ENCODE data around the gene NFIX. TPM values are rescaled to one million over a fixed set of nuclear protein-coding genes. Genes with fewer than 3 reads are reported as not detected.
A peak's percentile ranks its signal among the peaks of the same experiment; 100 is the strongest.

The NFIX gene
- total and polyA plus RNA-seq, 2 of the 13 experiments (the other 11 are each of a cell fraction or from before 2014, with no cell fraction given) = 3.4 to 5.4 TPM

GRCh38 chr19:12956446-12957388 lies 38.6 kb upstream of the NFIX start, which contains the start of gene GADD45GIP1 (continued):
- TF ChIP-seq ZHX2 (IDR thresholded peaks at IDR 0.05; ENCODE audit: low read depth) (peak; percentile 68; the same call in 1 of the 2 replicates), ZHX2 (CRISPR knock-in tag; IDR thresholded peaks at IDR 0.05; ENCODE audit: borderline replicate concordance) (0 out of 2 replicates have a peak, but pooled peaks have one; percentile 72), HIVEP1 (CRISPR knock-in tag; IDR thresholded peaks at IDR 0.05) (no peak), ZNF292 (CRISPR knock-in tag; IDR thresholded peaks at IDR 0.05; ENCODE audit: borderline replicate concordance, low read depth) (no peak), ZNF83 (CRISPR knock-in tag; IDR thresholded peaks at IDR 0.05; ENCODE audit: borderline replicate concordance) (no peak), PCBP1 (IDR thresholded peaks at IDR 0.05; ENCODE audit: borderline replicate concordance, low read depth, low read length) (no peak), RORA (CRISPR knock-in tag; IDR thresholded peaks at IDR 0.05) (no peak), FOSL1 (CRISPR knock-in tag; IDR thresholded peaks at IDR 0.05; ENCODE audit: borderline replicate concordance) (no peak), GABPB1 (CRISPR knock-in tag; IDR thresholded peaks at IDR 0.05) (peak; percentile 75; the same call in 1 of the 2 replicates), ZSCAN12 (CRISPR knock-in tag; IDR thresholded peaks at IDR 0.05) (no peak), HDAC1 (CRISPR knock-in tag; IDR thresholded peaks at IDR 0.05) (peak; percentile 78), ZNF512 (CRISPR knock-in tag; IDR thresholded peaks at IDR 0.05) (no peak), GATAD2A (CRISPR knock-in tag; IDR thresholded peaks at IDR 0.05) (peak; percentile 47; the same call in 1 of the 2 replicates), PRDM15 (CRISPR knock-in tag; IDR thresholded peaks at IDR 0.05) (no peak), ZKSCAN5 (CRISPR knock-in tag; IDR thresholded peaks at IDR 0.05) (no peak), ZNF446 (CRISPR knock-in tag; IDR thresholded peaks at IDR 0.05) (peak; percentile 72; the same call in 1 of the 2 replicates), PHF8 (CRISPR knock-in tag; IDR thresholded peaks at IDR 0.05) (peak; percentile 87), TAF1 (CRISPR knock-in tag; IDR thresholded peaks at IDR 0.05) (peak; percentile 90)
